GM21619 (cell line): ENCODE measurements around the gene ERAL1.
"Not testable (repeated sequence)": the region's sequence is repeated elsewhere in the genome, so short reads cannot be mapped to it uniquely, and the experiment has no call there.

Experiments used
- ATAC-seq: cut with Tn5 transposase; IDR thresholded peaks from one replicate; pipeline ENCODE4 v1.9.1; 2021; ENCODE audit not compliant: unreplicated experiment

The ERAL1 gene

GRCh38 chr17:28897769-28898526 lies 43.1 kb downstream of the ERAL1 start:
- ATAC-seq = no peak

- no peak for ATAC-seq
These were observed 43.7 kb downstream of the ERAL1 start for GRCh38 chr17:28898527-28898955.

DNA sequence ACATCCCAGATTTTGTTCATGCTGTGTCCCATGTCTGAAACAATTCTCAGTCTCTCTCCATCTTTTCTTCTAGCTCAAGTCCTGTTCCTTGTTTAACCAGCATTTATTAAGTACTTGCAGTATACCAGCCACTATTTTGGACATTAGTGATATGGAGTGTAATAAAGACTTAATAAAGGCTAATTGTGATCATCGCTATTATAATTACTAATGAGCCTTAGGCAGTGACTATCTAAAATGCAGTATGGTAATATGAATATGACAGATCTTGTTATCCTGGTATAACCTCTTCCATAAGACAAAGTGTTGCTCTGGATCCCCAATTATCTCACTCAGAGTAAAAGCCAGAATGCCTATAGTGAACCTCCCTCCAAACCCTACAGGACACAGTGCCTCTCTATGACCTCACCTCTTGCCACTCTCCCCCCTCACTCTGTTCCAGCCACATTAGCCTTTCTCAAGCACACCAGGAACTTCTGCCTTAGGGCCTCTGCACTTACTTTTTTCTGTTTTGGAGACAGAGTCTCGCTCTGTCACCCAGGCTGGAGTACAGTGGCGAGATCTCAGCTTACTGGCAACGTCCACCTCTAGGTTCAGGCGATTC lies 44.5 kb downstream of the ERAL1 start:
- no peak for ATAC-seq

GRCh38 chr17:28900986-28901726 lies 46.3 kb downstream of the ERAL1 start:
- ATAC-seq = no peak

GRCh38 chr17:28901866-28902818 lies 47.3 kb downstream of the ERAL1 start:
- ATAC-seq = peak; percentile 26

GRCh38 chr17:28902819-28903545 lies 48.2 kb downstream of the ERAL1 start, which contains the start of gene DHRS13:
Gene DHRS13 (minus strand): TSS chr17:28903079. CDS start chr17:28902944, 135 bp downstream.
- peak; percentile 81 for ATAC-seq

GRCh38 chr17:28903546-28903841 lies 48.7 kb downstream of the ERAL1 start:
- ATAC-seq = not testable (repeated sequence)

DNA sequence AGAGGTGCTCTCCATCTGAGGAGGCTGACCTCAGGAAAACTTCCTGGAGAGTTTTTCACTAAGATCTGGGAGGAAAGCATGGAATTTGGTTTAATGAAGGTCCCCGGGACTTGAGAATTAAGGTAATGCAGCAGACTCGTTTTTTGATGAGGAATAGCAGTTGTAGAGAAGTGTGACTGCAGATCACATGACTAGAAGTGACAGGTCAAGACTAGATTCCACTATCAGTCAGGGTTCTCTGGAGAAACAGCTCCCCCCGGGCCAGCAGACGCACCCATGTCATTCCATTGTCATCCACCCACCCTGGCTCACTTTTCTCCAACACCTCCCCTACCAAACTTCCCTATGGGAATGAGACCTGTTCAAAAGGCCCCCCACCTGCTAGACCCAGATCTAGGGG lies 50.0 kb downstream of the ERAL1 start:
- ATAC-seq = no peak

- no peak for ATAC-seq
These were observed 51.5 kb downstream of the ERAL1 start for GRCh38 chr17:28906276-28906675.

DNA sequence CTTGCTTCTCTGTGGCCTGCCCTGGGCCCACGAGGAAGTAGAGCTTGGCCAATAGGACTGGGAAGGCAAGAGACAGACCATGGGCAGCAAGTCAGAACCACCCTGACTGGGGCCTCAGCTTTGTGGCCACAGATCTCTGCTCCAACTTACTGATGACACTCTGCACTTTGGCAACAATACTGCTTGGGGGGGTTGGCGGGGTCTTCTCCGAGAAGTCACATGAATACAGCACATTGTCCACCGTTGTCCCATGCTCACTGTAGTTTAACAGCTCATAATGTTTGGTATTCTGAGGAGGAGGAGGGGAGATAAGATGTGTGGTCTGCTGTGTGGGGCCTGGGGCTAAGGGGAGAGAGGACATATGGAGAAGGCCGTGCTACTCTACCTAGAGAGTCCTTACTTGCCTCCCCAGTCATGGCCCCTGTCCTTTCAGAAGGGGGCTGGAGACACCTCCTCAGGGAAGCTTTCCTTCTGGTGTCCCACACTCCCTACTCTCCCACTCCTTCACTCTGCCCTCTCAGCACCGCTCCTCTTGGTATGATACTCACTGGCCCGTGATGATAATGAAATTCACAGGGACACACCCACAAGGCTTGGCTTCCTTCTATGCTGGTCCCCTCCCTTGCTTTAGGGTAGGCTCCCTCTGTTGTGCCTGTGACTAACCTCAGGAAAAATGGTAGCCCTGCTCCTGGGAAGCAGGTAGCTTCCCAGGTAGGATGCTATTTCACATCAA lies 52.1 kb downstream of the ERAL1 start:
- ATAC-seq = no peak

- ATAC-seq = no peak
These were observed 53.1 kb downstream of the ERAL1 start for GRCh38 chr17:28907709-28908475.

DNA sequence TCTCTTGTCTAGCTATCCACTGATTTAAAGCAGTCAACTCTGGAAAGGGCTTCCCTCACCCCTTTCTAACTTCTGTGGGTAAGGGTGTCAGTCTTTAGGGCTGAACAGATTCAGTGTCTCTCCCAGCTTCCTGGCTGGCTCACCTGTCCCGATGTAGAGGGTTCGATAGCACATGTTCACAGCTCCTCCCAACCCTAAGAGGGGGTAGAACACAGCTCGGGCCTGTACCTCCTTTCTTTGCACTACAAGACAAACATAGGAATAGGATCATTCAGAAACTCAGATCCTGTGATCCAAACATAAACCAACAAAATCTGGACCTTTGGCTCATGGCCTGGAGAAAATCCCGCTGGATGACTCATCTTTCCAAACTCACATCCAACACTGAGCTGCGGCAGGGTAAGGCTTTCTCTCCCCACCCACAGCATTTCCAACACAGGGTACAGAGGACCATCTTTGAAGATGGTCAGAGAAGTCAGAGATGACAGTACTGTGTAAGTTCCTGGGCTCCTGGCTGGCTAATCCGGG lies 53.9 kb downstream of the ERAL1 start:
- ATAC-seq = no peak

DNA sequence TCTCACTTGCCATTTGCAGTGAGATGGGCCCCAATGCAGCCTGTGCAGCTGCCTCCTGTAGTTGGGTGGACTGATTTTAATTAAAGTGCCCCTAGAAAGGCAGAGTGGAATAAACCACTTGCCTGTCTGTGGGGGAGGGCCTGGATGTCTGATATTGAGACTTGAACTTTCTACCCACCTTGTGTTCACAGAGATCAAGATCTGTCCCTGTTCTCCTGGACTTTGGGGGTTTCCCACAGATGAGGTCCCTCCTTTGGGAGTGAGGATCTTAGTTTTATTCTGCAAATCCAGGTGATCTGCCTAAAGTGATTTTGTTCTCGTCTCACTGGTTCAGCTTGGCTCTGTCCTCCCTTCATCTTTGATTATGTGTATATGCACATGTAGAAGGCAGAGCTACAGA lies 55.7 kb downstream of the ERAL1 start:
- no peak for ATAC-seq
